Common myeloid progenitor, CD34-positive (primary cell): ENCODE data around the gene ARMC3.
"Not testable (repeated sequence)": the region's sequence is repeated elsewhere in the genome, so short reads cannot be mapped to it uniquely, and the experiment has no call there.

Experiments
- CTCF ChIA-PET: fragments of 350-600 bp; sonication (Branson Sonifier 250); formaldehyde crosslinking; loops from one replicate; lab custom pipeline; 2021; ENCODE audit warnings: antibody characterized with exemption; lab: Charles Lee
- POLR2A ChIA-PET: fragments of 350-600 bp; sonication (Branson Sonifier 250); formaldehyde crosslinking; loops from one replicate; lab custom pipeline; 2021; ENCODE audit warnings: antibody characterized with exemption; lab: Charles Lee
- DNase-seq, 3 donors: peaks; one replicate each; pipeline versions ENCODE4 v3.0.0 to v3.0.0-alpha.2; 2013
- H3K27ac ChIP-seq, 2 experiments: 1 replicate in 1 of 2; 2 replicates in 1 of 2; pipeline ENCODE4 v1.7.0; 2013; ENCODE audit warnings: inconsistent platforms in 2 of 2, low read length in 2 of 2, mild to moderate bottlenecking in 2 of 2, low read depth in 1 of 2, moderate library complexity in 1 of 2; ENCODE audit not compliant: severe bottlenecking in 2 of 2, insufficient read depth in 1 of 2, poor library complexity in 1 of 2
- H3K27me3 ChIP-seq, 5 experiments: replicated peaks in 2 of 5; 1 replicate in 3 of 5; 2 replicates in 2 of 5; pipeline versions ENCODE4 v1.6.1 to v1.7.0; 2013; ENCODE audit warnings: low read length in 4 of 5, mild to moderate bottlenecking in 2 of 5, moderate library complexity in 2 of 5, inconsistent platforms in 1 of 5; ENCODE audit not compliant: insufficient read depth in 5 of 5, control insufficient read depth in 4 of 5
- H3K36me3 ChIP-seq, 4 experiments: 1 replicate in 2 of 4; 2 replicates in 2 of 4; pipeline versions ENCODE4 v1.6.1 to v1.7.0; 2013; ENCODE audit warnings: low read length in 3 of 4, control low read depth in 1 of 4, mild to moderate bottlenecking in 1 of 4; ENCODE audit not compliant: control insufficient read depth in 4 of 4, insufficient read depth in 4 of 4
- H3K4me1 ChIP-seq, 4 experiments: 1 replicate in 3 of 4; 2 replicates in 1 of 4; pipeline versions ENCODE4 v1.6.1 to v1.7.1; 2013; ENCODE audit warnings: low read length in 3 of 4, mild to moderate bottlenecking in 3 of 4, control low read depth in 1 of 4, inconsistent platforms in 1 of 4, moderate library complexity in 1 of 4; ENCODE audit not compliant: control insufficient read depth in 4 of 4, insufficient read depth in 4 of 4; ENCODE audit errors: control extremely low read depth in 1 of 4
- H3K4me3 ChIP-seq, 7 experiments: 1 replicate in 4 of 7; 2 replicates in 3 of 7; pipeline versions ENCODE4 v1.5.1 to v1.7.0; 2013; ENCODE audit warnings: mild to moderate bottlenecking in 7 of 7, low read length in 6 of 7, moderate library complexity in 6 of 7, inconsistent platforms in 2 of 7, low read depth in 2 of 7, control low read depth in 1 of 7; ENCODE audit not compliant: insufficient read depth in 4 of 7, control insufficient read depth in 1 of 7; ENCODE audit errors: extremely low read depth in 1 of 7
- H3K9me3 ChIP-seq, 5 experiments: 1 replicate in 4 of 5; 2 replicates in 1 of 5; pipeline versions ENCODE4 v1.6.1 to v1.7.1; 2013; ENCODE audit warnings: low read length in 4 of 5, mild to moderate bottlenecking in 2 of 5, inconsistent platforms in 1 of 5, low read depth in 1 of 5, moderate library complexity in 1 of 5; ENCODE audit not compliant: control insufficient read depth in 4 of 5, insufficient read depth in 2 of 5; ENCODE audit errors: control extremely low read depth in 1 of 5
- WGBS: methylation state at CpG from one replicate; pipeline ENCODE4 v1.1.5; 2013; ENCODE audit not compliant: insufficient coverage; 5-methylcytosine and 5-hydroxymethylcytosine counted together

The ARMC3 gene

GRCh38 chr10:23070092-23070912, 142.4 kb downstream of the ARMC3 start:
- H3K4me3 ChIP-seq, DNase-seq, H3K4me1 ChIP-seq, CTCF ChIA-PET, POLR2A ChIA-PET, H3K36me3 ChIP-seq, H3K27ac ChIP-seq, H3K27me3 ChIP-seq, H3K9me3 ChIP-seq: not testable (repeated sequence)
- WGBS: 97% methylated on average over 11 of the region's 12 CpGs

GRCh38 chr10:23070913-23071218, 143.0 kb downstream of the ARMC3 start:
- no peaks in the 10 kb centered on the region for H3K4me1 ChIP-seq
- no peak overlapping the region for H3K27ac ChIP-seq
- H3K27me3 ChIP-seq: no peaks in the 10 kb centered on the region
- H3K36me3 ChIP-seq: no peaks in the 10 kb centered on the region
- POLR2A ChIA-PET: no interaction called here
- whole genome bisulfite sequencing: 96% methylated on average over 2 of the region's 3 CpGs
- H3K9me3 ChIP-seq: no peaks in the 10 kb centered on the region
- H3K4me3 ChIP-seq: no peak overlapping the region
- no peak for DNase-seq
- CTCF ChIA-PET: no interaction called here

GRCh38 chr10:23072593-23072992, 144.7 kb downstream of the ARMC3 start:
- H3K27me3 ChIP-seq, H3K4me3 ChIP-seq, H3K36me3 ChIP-seq, H3K27ac ChIP-seq, H3K4me1 ChIP-seq, H3K9me3 ChIP-seq, CTCF ChIA-PET, DNase-seq: not testable (repeated sequence)
- POLR2A ChIA-PET: interaction anchor here (0.6 kb wide), 1 partner anchor 634 kb away, joined by 3 read pairs; no protein-coding TSS in a partner anchor
- WGBS: 43% methylated on average over 1 of the region's 3 CpGs

GRCh38 chr10:23073527-23073926, 145.7 kb downstream of the ARMC3 start:
- H3K4me3 ChIP-seq: no peak overlapping the region
- no peaks in the 10 kb centered on the region for H3K9me3 ChIP-seq
- no peaks in the 10 kb centered on the region for H3K4me1 ChIP-seq
- DNase-seq: no peak
- 100% methylated on average over 2 of the region's 3 CpGs for WGBS
- no peaks in the 10 kb centered on the region for H3K27me3 ChIP-seq
- no peak overlapping the region for H3K27ac ChIP-seq
- no peaks in the 10 kb centered on the region for H3K36me3 ChIP-seq
- ChIA-PET POLR2A (interaction anchor here (0.6 kb wide), 1 partner anchor 635 kb away, joined by 3 read pairs; no protein-coding TSS in a partner anchor), CTCF (no interaction called here)

GRCh38 chr10:23075672-23076071, 147.8 kb downstream of the ARMC3 start:
- ChIA-PET CTCF (no interaction called here), POLR2A (no interaction called here)
- Histone ChIP-seq H3K27ac (no peak overlapping the region), H3K36me3 (no peaks in the 10 kb centered on the region), H3K27me3 (peaks cover 0 to 9% (median 4%) of the 10 kb centered on the region in 5 experiments), H3K4me3 (no peak overlapping the region), H3K4me1 (no peaks in the 10 kb centered on the region), H3K9me3 (no peaks in the 10 kb centered on the region)
- 100% methylated on average over 2 of the region's 3 CpGs for WGBS
- no peak for DNase-seq

- Histone ChIP-seq H3K36me3 (no peaks in the 10 kb centered on the region), H3K27ac (no peak overlapping the region), H3K27me3 (peaks cover 0 to 12% (median 4%) of the 10 kb centered on the region in 5 experiments), H3K9me3 (no peaks in the 10 kb centered on the region), H3K4me1 (no peaks in the 10 kb centered on the region), H3K4me3 (no peak overlapping the region)
- ChIA-PET POLR2A (no interaction called here), CTCF (no interaction called here)
- no peak for DNase-seq
- WGBS: no CpG with 5 or more reads among the region's 2 CpGs
These were observed 150.3 kb downstream of the ARMC3 start for GRCh38 chr10:23078114-23078513.

GRCh38 chr10:23079700-23080099, 151.8 kb downstream of the ARMC3 start:
- peaks cover 0 to 3% (median 0%) of the 10 kb centered on the region in 5 experiments for H3K9me3 ChIP-seq
- peaks cover 0 to 12% (median 4%) of the 10 kb centered on the region in 5 experiments for H3K27me3 ChIP-seq
- no peaks in the 10 kb centered on the region for H3K4me1 ChIP-seq
- no peak for DNase-seq
- POLR2A ChIA-PET: no interaction called here
- no peak overlapping the region for H3K4me3 ChIP-seq
- no peaks in the 10 kb centered on the region for H3K36me3 ChIP-seq
- H3K27ac ChIP-seq: no peak overlapping the region
- CTCF ChIA-PET: no interaction called here
- WGBS: 91% methylated on average over 4 of the region's 4 CpGs
